Natural killer cell (primary cell): ENCODE measurements around the gene CHD2. TPM values are rescaled to one million over a fixed set of nuclear protein-coding genes. Genes with fewer than 3 reads are reported as not detected.

Source experiments
- ATAC-seq, 3 donors: fragments of 150-1000 bp in 2 of 3; fragments of 200-7000 bp in 1 of 3; cut with Tn5 transposase; 1 replicate in 1 of 3; 2 replicates in 2 of 3; pipeline ENCODE4 v1.10.0; 2021; ENCODE audit warnings: mild to moderate bottlenecking in 2 of 3, moderate library complexity in 2 of 3
- DNase-seq, 2 donors: peaks; one replicate each; pipeline versions ENCODE4 v3.0.0 to v3.0.0-alpha.2; 2013 to 2021; ENCODE audit warnings: mixed read lengths in 1 of 2
- H3K27ac ChIP-seq: one replicate; pipeline ENCODE4 v1.5.1; 2013; ENCODE audit warnings: mild to moderate bottlenecking, low read length
- H3K27me3 ChIP-seq: one replicate; pipeline ENCODE4 v1.6.1; 2013; ENCODE audit warnings: low read length; ENCODE audit not compliant: control insufficient read depth, insufficient read depth
- H3K36me3 ChIP-seq: one replicate; pipeline ENCODE4 v1.6.1; 2013; ENCODE audit warnings: low read length; ENCODE audit not compliant: control insufficient read depth, insufficient read depth
- H3K4me1 ChIP-seq: one replicate; pipeline ENCODE4 v1.6.1; 2013; ENCODE audit warnings: low read length; ENCODE audit not compliant: control insufficient read depth, insufficient read depth
- H3K4me3 ChIP-seq: one replicate; pipeline ENCODE4 v1.5.1; 2013; ENCODE audit warnings: low read length
- H3K9me3 ChIP-seq: one replicate; pipeline ENCODE4 v1.6.1; 2013; ENCODE audit warnings: low read length; ENCODE audit not compliant: control insufficient read depth, insufficient read depth
- H3K27ac Mint-ChIP-seq, 2 donors: one replicate each; pipeline ENCODE4 v1.8.0; 2022; ENCODE audit warnings: mild to moderate bottlenecking in 2 of 2, mixed read lengths in 2 of 2, moderate library complexity in 1 of 2
- H3K27me3 Mint-ChIP-seq, 2 donors: one replicate each; pipeline ENCODE4 v1.8.0; 2022; ENCODE audit warnings: low read depth in 2 of 2, mixed read lengths in 2 of 2
- H3K36me3 Mint-ChIP-seq: one replicate; pipeline ENCODE4 v1.8.0; 2022; ENCODE audit warnings: mixed read lengths
- H3K4me1 Mint-ChIP-seq, 2 donors: one replicate each; pipeline ENCODE4 v1.8.0; 2022; ENCODE audit warnings: mixed read lengths in 2 of 2
- H3K4me3 Mint-ChIP-seq: one replicate; pipeline ENCODE4 v1.8.0; 2022; ENCODE audit warnings: mild to moderate bottlenecking, moderate library complexity, mixed read lengths
- H3K9me3 Mint-ChIP-seq, 2 donors: one replicate each; pipeline ENCODE4 v1.8.0; 2022; ENCODE audit warnings: mixed read lengths in 2 of 2
- WGBS: methylation state at CpG from one replicate; pipeline ENCODE4 v1.1.7; 2013; ENCODE audit warnings: missing lambda C conversion rate; ENCODE audit not compliant: insufficient coverage; 5-methylcytosine and 5-hydroxymethylcytosine counted together
- intact Hi-C: fragments of 100-400 bp; cut with micrococcal nuclease; formaldehyde crosslinking; loops from one replicate; pipeline ENCODE4 v1.14.2; 2022
- total RNA-seq, 4 donors: library from RNA; stranded (reverse); fragments of 120-200 nt in 1 of 4; gene quantifications; one replicate each; pipeline versions ENCODE4 v1.2.3 to v1.2.4, GENCODE V29; 2013 to 2022
- TF ChIP-seq, protein P1 (sequence below): fragments of 200-600 bp; IDR thresholded peaks from one replicate; pipeline ENCODE4 v1.8.0; 2022; ENCODE audit warnings: antibody characterized with exemption

CHD2 gene
- total RNA-seq, 3 donors from 2014 or later (not counting 1 experiment from before 2014, with no cell fraction given) = 418 to 449 (median 441) TPM

GRCh38 chr15:92981333-92981732 is 81.2 kb downstream of the CHD2 start:
- Histone ChIP-seq H3K4me1 (no peaks in the 10 kb centered on the region), H3K27ac (no peak overlapping the region), H3K36me3 (peaks cover 90% of the 10 kb centered on the region), H3K27me3 (no peaks in the 10 kb centered on the region), H3K9me3 (no peaks in the 10 kb centered on the region), H3K4me3 (no peak overlapping the region)
- Mint-ChIP-seq H3K9me3 (no peaks in the 10 kb centered on the region), H3K4me1 (peaks cover 13 to 17% of the 10 kb centered on the region in 2 donors), H3K27me3 (no peaks in the 10 kb centered on the region), H3K36me3 (peaks cover 14% of the 10 kb centered on the region), H3K27ac (no peak overlapping the region), H3K4me3 (no peak overlapping the region)
- no peak for DNase-seq
- intact Hi-C loops = no loop called here
- ATAC-seq = no peak
- TF ChIP-seq, protein P1, sequence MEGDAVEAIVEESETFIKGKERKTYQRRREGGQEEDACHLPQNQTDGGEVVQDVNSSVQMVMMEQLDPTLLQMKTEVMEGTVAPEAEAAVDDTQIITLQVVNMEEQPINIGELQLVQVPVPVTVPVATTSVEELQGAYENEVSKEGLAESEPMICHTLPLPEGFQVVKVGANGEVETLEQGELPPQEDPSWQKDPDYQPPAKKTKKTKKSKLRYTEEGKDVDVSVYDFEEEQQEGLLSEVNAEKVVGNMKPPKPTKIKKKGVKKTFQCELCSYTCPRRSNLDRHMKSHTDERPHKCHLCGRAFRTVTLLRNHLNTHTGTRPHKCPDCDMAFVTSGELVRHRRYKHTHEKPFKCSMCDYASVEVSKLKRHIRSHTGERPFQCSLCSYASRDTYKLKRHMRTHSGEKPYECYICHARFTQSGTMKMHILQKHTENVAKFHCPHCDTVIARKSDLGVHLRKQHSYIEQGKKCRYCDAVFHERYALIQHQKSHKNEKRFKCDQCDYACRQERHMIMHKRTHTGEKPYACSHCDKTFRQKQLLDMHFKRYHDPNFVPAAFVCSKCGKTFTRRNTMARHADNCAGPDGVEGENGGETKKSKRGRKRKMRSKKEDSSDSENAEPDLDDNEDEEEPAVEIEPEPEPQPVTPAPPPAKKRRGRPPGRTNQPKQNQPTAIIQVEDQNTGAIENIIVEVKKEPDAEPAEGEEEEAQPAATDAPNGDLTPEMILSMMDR = no peak
- 97% methylated on average over 8 of the region's 8 CpGs for WGBS

DNA sequence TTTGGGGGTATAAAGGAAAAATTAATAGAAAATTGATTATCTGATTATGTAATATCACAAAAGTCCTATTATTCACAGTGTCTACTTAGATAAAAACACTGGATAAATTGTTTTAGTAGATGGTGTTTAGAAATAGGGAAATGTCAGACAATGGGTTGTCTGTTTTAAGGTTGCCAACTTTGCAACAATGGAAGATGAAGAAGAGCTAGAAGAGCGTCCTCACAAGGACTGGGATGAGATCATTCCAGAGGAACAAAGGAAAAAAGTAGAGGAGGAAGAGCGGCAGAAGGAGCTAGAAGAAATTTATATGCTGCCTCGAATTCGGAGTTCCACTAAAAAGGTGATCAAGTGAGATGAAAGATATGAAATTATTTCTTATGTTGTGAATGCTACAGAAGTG is 84.0 kb downstream of the CHD2 start:
- H3K27ac ChIP-seq = no peak overlapping the region
- no peak overlapping the region for H3K4me3 Mint-ChIP-seq
- WGBS = 98% methylated on average over 4 of the region's 4 CpGs
- no peaks in the 10 kb centered on the region for H3K27me3 ChIP-seq
- H3K4me3 ChIP-seq = no peak overlapping the region
- peaks cover 20% of the 10 kb centered on the region for H3K36me3 Mint-ChIP-seq
- peak overlapping the region; percentile 29 to 74 for H3K27ac Mint-ChIP-seq
- peaks cover 88% of the 10 kb centered on the region for H3K36me3 ChIP-seq
- H3K4me1 Mint-ChIP-seq = peaks cover 6 to 9% of the 10 kb centered on the region in 2 donors
- no peaks in the 10 kb centered on the region for H3K27me3 Mint-ChIP-seq
- ATAC-seq = no peak
- TF ChIP-seq, protein P1 = no peak
- DNase-seq = no peak
- intact Hi-C loops = no loop called here
- no peaks in the 10 kb centered on the region for H3K9me3 Mint-ChIP-seq
- no peaks in the 10 kb centered on the region for H3K4me1 ChIP-seq
- no peaks in the 10 kb centered on the region for H3K9me3 ChIP-seq

GRCh38 chr15:92989470-92989869 is 89.3 kb downstream of the CHD2 start:
- no peak overlapping the region for H3K4me3 ChIP-seq
- TF ChIP-seq, protein P1 = no peak
- 77% methylated on average over 2 of the region's 2 CpGs for WGBS
- H3K27ac ChIP-seq = no peak overlapping the region
- H3K9me3 Mint-ChIP-seq = no peaks in the 10 kb centered on the region
- H3K36me3 ChIP-seq = peaks cover 90% of the 10 kb centered on the region
- peaks cover 30% of the 10 kb centered on the region for H3K36me3 Mint-ChIP-seq
- no peaks in the 10 kb centered on the region for H3K27me3 ChIP-seq
- H3K4me1 Mint-ChIP-seq = peaks cover 19 to 22% of the 10 kb centered on the region in 2 donors
- H3K27me3 Mint-ChIP-seq = no peaks in the 10 kb centered on the region
- peak overlapping the region; percentile 12 to 47 for H3K27ac Mint-ChIP-seq
- intact Hi-C loops = no loop called here
- no peaks in the 10 kb centered on the region for H3K9me3 ChIP-seq
- H3K4me1 ChIP-seq = no peaks in the 10 kb centered on the region
- no peak for ATAC-seq
- H3K4me3 Mint-ChIP-seq = no peak overlapping the region
- DNase-seq = no peak

- 95% methylated on average over 2 of the region's 2 CpGs for WGBS
- Mint-ChIP-seq H3K27ac (peak overlapping the region; percentile 12 to 47), H3K4me3 (no peak overlapping the region), H3K27me3 (no peaks in the 10 kb centered on the region), H3K4me1 (peaks cover 24 to 27% of the 10 kb centered on the region in 2 donors), H3K9me3 (no peaks in the 10 kb centered on the region), H3K36me3 (peaks cover 34% of the 10 kb centered on the region)
- H3K4me3 ChIP-seq = no peak overlapping the region
- H3K27ac ChIP-seq = no peak overlapping the region
- no peaks in the 10 kb centered on the region for H3K9me3 ChIP-seq
- DNase-seq (no peak), ATAC-seq (no peak)
- TF ChIP-seq, protein P1 = no peak
- H3K4me1 ChIP-seq = no peaks in the 10 kb centered on the region
- no peaks in the 10 kb centered on the region for H3K27me3 ChIP-seq
- intact Hi-C loops = no loop called here
- peaks cover 90% of the 10 kb centered on the region for H3K36me3 ChIP-seq
These were observed 89.9 kb downstream of the CHD2 start for GRCh38 chr15:92990031-92990430.
